GM23338 (cell line): ENCODE measurements around the gene NEMP1. TPM values are rescaled to one million over a fixed set of nuclear protein-coding genes. Genes with fewer than 3 reads are reported as not detected.

ENCODE experiments used
- ATAC-seq: fragments of 200-7000 bp; cut with Tn5 transposase; 3 replicates; pipeline ENCODE4 v1.9.1; 2020
- DNase-seq: peaks from one replicate; pipeline ENCODE4 v3.0.0-alpha.2; 2015; ENCODE audit warnings: low spot score
- H2AFZ ChIP-seq: fragments of 200-600 bp; sonication (generic); 2 replicates; pipeline ENCODE4 v1.8.0; 2016; ENCODE audit warnings: antibody characterized with exemption, mild to moderate bottlenecking, moderate library complexity
- H3F3A ChIP-seq: fragments of 200-600 bp; sonication (generic); replicated peaks from 2 replicates; pipeline ENCODE4 v1.8.0; 2017; ENCODE audit warnings: antibody characterized with exemption, mixed run types, low read depth
- H3K27ac ChIP-seq: fragments of 200-600 bp; sonication (generic); 2 replicates; pipeline ENCODE4 v1.6.1; 2016; ENCODE audit warnings: low read depth
- H3K27me3 ChIP-seq: fragments of 200-600 bp; sonication (generic); 2 replicates; pipeline ENCODE4 v1.8.0; 2016; ENCODE audit warnings: mild to moderate bottlenecking, mixed run types, moderate library complexity; ENCODE audit not compliant: insufficient read depth
- H3K36me3 ChIP-seq: fragments of 200-600 bp; sonication (generic); 2 replicates; pipeline ENCODE4 v1.8.0; 2016; ENCODE audit warnings: mild to moderate bottlenecking; ENCODE audit not compliant: insufficient read depth
- H3K4me1 ChIP-seq: fragments of 200-600 bp; sonication (generic); 2 replicates; pipeline ENCODE4 v1.8.0; 2016; ENCODE audit warnings: mild to moderate bottlenecking, moderate library complexity; ENCODE audit not compliant: insufficient read depth
- H3K4me2 ChIP-seq: fragments of 200-600 bp; sonication (generic); 2 replicates; pipeline ENCODE4 v1.7.1; 2017; ENCODE audit warnings: mixed run types
- H3K4me3 ChIP-seq: fragments of 200-600 bp; sonication (generic); 2 replicates; pipeline ENCODE4 v1.6.1; 2016; ENCODE audit warnings: mixed run types
- H3K79me2 ChIP-seq: fragments of 200-600 bp; sonication (generic); replicated peaks from 2 replicates; pipeline ENCODE4 v1.8.0; 2017; ENCODE audit warnings: mild to moderate bottlenecking; ENCODE audit not compliant: insufficient read depth
- H3K9me2 ChIP-seq: fragments of 200-600 bp; sonication (generic); 2 replicates; pipeline ENCODE4 v1.8.0; 2017; ENCODE audit not compliant: insufficient read depth
- H4K20me1 ChIP-seq: fragments of 200-600 bp; sonication (generic); replicated peaks from 2 replicates; pipeline ENCODE4 v1.8.0; 2017; ENCODE audit warnings: mild to moderate bottlenecking; ENCODE audit not compliant: insufficient read depth
- H3K27ac Mint-ChIP-seq: 2 replicates; pipeline ENCODE4 v1.8.0; 2020; ENCODE audit warnings: inconsistent platforms, mild to moderate bottlenecking, moderate library complexity, mixed read lengths
- H3K27me3 Mint-ChIP-seq: 3 replicates; pipeline ENCODE4 v1.8.0; 2022; ENCODE audit warnings: low read depth, mild to moderate bottlenecking, moderate library complexity, mixed read lengths, inconsistent platforms; ENCODE audit not compliant: insufficient read depth, poor library complexity
- H3K36me3 Mint-ChIP-seq: 3 replicates; pipeline ENCODE4 v1.8.0; 2021; ENCODE audit warnings: low read depth, mild to moderate bottlenecking, inconsistent platforms, moderate library complexity, mixed read lengths
- H3K4me1 Mint-ChIP-seq: 3 replicates; pipeline ENCODE4 v1.8.0; 2020; ENCODE audit warnings: mild to moderate bottlenecking, inconsistent platforms, mixed read lengths
- H3K4me3 Mint-ChIP-seq: 3 replicates; pipeline ENCODE4 v1.8.0; 2021; ENCODE audit warnings: moderate library complexity, mild to moderate bottlenecking, inconsistent platforms, mixed read lengths
- H3K9me3 Mint-ChIP-seq: 3 replicates; pipeline ENCODE4 v1.8.0; 2020; ENCODE audit warnings: moderate library complexity, mild to moderate bottlenecking, inconsistent platforms, mixed read lengths
- CREB1 ChIP-seq: fragments of 250-450 bp; sonication (Bioruptor Pico); IDR thresholded peaks from 2 replicates; pipeline ENCODE4 v1.5.0; 2020; ENCODE audit warnings: low read depth, mild to moderate bottlenecking, moderate library complexity
- CTCF ChIP-seq, 2 experiments: fragments of 200-600 bp in 1 of 2; sonication (generic) in 1 of 2; conservative IDR thresholded peaks; 2 replicates each; pipeline versions ENCODE4 v1.5.1 to v1.6.1; 2016 to 2017; ENCODE audit warnings: antibody characterized with exemption in 2 of 2, low read depth in 2 of 2, mild to moderate bottlenecking in 2 of 2, moderate library complexity in 1 of 2
- EZH2 ChIP-seq: fragments of 200-600 bp; sonication (generic); IDR thresholded peaks from one replicate; pipeline ENCODE4 v1.8.0; 2017; ENCODE audit warnings: antibody characterized with exemption, mild to moderate bottlenecking, low read depth; ENCODE audit not compliant: unreplicated experiment
- EZH2phosphoT487 ChIP-seq: fragments of 200-600 bp; sonication (generic); IDR thresholded peaks from one replicate; pipeline ENCODE4 v1.8.1; 2018; ENCODE audit warnings: antibody characterized with exemption; ENCODE audit not compliant: unreplicated experiment
- JUNB ChIP-seq: IDR thresholded peaks from one replicate; pipeline ENCODE4 v1.6.1; 2016; ENCODE audit warnings: antibody characterized with exemption; ENCODE audit not compliant: unreplicated experiment
- NANOG ChIP-seq: IDR thresholded peaks from 2 replicates; pipeline ENCODE4 v1.6.1; 2016; ENCODE audit warnings: antibody characterized with exemption, borderline replicate concordance
- POLR2AphosphoS5 ChIP-seq: IDR thresholded peaks from 2 replicates; pipeline ENCODE4 v1.6.1; 2016; ENCODE audit warnings: antibody characterized with exemption, low read depth
- REST ChIP-seq: IDR thresholded peaks from one replicate; pipeline ENCODE4 v1.6.1; 2018; ENCODE audit warnings: antibody characterized with exemption; ENCODE audit not compliant: unreplicated experiment
- STAT1 ChIP-seq: IDR thresholded peaks from one replicate; pipeline ENCODE4 v1.6.1; 2016; ENCODE audit warnings: antibody characterized with exemption; ENCODE audit not compliant: unreplicated experiment
- ZNF114 ChIP-seq: fragments of 250-450 bp; sonication (Bioruptor Pico); IDR thresholded peaks from 2 replicates; pipeline ENCODE4 v1.5.0; 2020; ENCODE audit warnings: mild to moderate bottlenecking, moderate library complexity
- ZNF331 ChIP-seq: fragments of 250-450 bp; sonication (Bioruptor Pico); IDR thresholded peaks from 2 replicates; pipeline ENCODE4 v1.5.0; 2020; ENCODE audit warnings: low read depth, mild to moderate bottlenecking, moderate library complexity
- ZNF462 ChIP-seq: fragments of 250-450 bp; sonication (Bioruptor Pico); IDR thresholded peaks from 2 replicates; pipeline ENCODE4 v1.5.0; 2020; ENCODE audit warnings: mild to moderate bottlenecking, moderate library complexity
- polyA plus RNA-seq: library from polyadenylated mRNA; unstranded; fragments of >200 nt; fragmentation: Nextera tagmentation; extraction: Ambion mirVana; gene quantifications from 2 replicates; pipeline ENCODE4 v1.2.1, GENCODE V29; 2016
- total RNA-seq: library from RNA; depleted of rRNA; stranded (reverse); fragments of >200 nt; shearing (Covaris generic); gene quantifications from 2 replicates; pipeline ENCODE4 v1.2.3, GENCODE V29; 2014
- TF ChIP-seq, protein P1 (sequence below): IDR thresholded peaks from 2 replicates; pipeline ENCODE4 v1.6.1; 2016; ENCODE audit warnings: antibody characterized with exemption

Gene NEMP1
- total and polyA plus RNA-seq, 2 experiments from 2014 or later, result 11.9 to 35.0 TPM

DNA sequence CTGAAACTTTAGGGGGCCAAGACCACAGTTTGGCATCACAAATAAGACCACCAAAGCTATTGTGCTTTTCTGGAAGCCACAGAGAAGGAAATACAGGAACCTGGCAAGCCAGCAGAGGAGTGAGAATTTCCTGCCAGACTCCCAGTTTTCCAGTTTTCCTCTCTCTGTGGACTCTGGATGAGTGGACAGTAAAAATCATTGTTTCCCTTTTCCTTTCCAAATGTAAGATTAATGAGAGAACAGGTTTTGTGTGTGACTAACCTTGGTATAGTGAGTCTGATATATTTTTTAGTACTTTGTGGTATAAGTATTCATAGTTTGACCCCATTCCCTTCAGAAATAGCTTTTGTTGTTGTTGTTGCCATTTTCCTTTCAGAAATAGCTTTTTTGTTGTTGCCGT is 59.7 kb downstream of the NEMP1 start:
- Mint-ChIP-seq H3K27ac (no peak overlapping the region; the same call in 1 of the 2 replicates), H3K36me3 (peaks cover 2% of the 10 kb centered on the region; the same call in 1 of the 3 replicates), H3K4me1 (peaks cover 19% of the 10 kb centered on the region), H3K27me3 (peaks cover 6% of the 10 kb centered on the region), H3K4me3 (no peak overlapping the region), H3K9me3 (no peaks in the 10 kb centered on the region)
- H3K27me3 ChIP-seq, result no peaks in the 10 kb centered on the region
- no peak for TF ChIP-seq STAT1
- TF ChIP-seq EZH2phosphoT487, result no peak
- TF ChIP-seq, protein P1, sequence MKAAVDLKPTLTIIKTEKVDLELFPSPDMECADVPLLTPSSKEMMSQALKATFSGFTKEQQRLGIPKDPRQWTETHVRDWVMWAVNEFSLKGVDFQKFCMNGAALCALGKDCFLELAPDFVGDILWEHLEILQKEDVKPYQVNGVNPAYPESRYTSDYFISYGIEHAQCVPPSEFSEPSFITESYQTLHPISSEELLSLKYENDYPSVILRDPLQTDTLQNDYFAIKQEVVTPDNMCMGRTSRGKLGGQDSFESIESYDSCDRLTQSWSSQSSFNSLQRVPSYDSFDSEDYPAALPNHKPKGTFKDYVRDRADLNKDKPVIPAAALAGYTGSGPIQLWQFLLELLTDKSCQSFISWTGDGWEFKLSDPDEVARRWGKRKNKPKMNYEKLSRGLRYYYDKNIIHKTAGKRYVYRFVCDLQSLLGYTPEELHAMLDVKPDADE, result no peak
- no peak for TF ChIP-seq JUNB
- no peak for TF ChIP-seq NANOG
- no peak for TF ChIP-seq CTCF (conservative IDR thresholded peaks at IDR 0.05; ENCODE audit: low read depth in 2 of 2)
- TF ChIP-seq ZNF462 (CRISPR knock-in tag), result no peak
- no peak for TF ChIP-seq CREB1 (CRISPR knock-in tag)
- no peak for TF ChIP-seq EZH2
- TF ChIP-seq POLR2AphosphoS5, result no peak
- TF ChIP-seq ZNF114, result no peak
- no peak for TF ChIP-seq REST
- TF ChIP-seq ZNF331 (CRISPR knock-in tag), result no peak
- H2AFZ ChIP-seq, result peak overlapping the region; percentile 25; the same call in 1 of the 2 replicates
- no peak overlapping the region for H3K4me3 ChIP-seq
- no peaks in the 10 kb centered on the region for H3K36me3 ChIP-seq
- no peaks in the 10 kb centered on the region for H3K9me2 ChIP-seq
- no peaks in the 10 kb centered on the region for H3F3A ChIP-seq
- H3K27ac ChIP-seq, result no peak overlapping the region
- no peaks in the 10 kb centered on the region for H4K20me1 ChIP-seq
- H3K4me1 ChIP-seq, result 0 out of 2 replicates have a peak, but pooled peaks cover 8% of the 10 kb centered on the region
- ATAC-seq (no peak), DNase-seq (no peak)
- no peaks in the 10 kb centered on the region for H3K79me2 ChIP-seq
- no peak overlapping the region for H3K4me2 ChIP-seq
